GM20000 (cell line): ENCODE results near the gene NPAS1.
A peak's percentile ranks its signal among the peaks of the same experiment; 100 is the strongest.
"Not testable (repeated sequence)": the region's sequence is repeated elsewhere in the genome, so short reads cannot be mapped to it uniquely, and the experiment has no call there.

Source experiments
- DNase-seq: peaks from one replicate; pipeline ENCODE4 v3.0.0; 2012; ENCODE audit warnings: low spot score
- TF ChIP-seq, protein P1 (sequence below): IDR thresholded peaks from 2 replicates; pipeline ENCODE4 v1.5.1; 2012; ENCODE audit warnings: mild to moderate bottlenecking, control low read depth; ENCODE audit errors: extremely low read depth, missing control alignments

NPAS1 gene

GRCh38 chr19:47006496-47006895 lies 13.1 kb upstream of the NPAS1 start:
- TF ChIP-seq, protein P1, sequence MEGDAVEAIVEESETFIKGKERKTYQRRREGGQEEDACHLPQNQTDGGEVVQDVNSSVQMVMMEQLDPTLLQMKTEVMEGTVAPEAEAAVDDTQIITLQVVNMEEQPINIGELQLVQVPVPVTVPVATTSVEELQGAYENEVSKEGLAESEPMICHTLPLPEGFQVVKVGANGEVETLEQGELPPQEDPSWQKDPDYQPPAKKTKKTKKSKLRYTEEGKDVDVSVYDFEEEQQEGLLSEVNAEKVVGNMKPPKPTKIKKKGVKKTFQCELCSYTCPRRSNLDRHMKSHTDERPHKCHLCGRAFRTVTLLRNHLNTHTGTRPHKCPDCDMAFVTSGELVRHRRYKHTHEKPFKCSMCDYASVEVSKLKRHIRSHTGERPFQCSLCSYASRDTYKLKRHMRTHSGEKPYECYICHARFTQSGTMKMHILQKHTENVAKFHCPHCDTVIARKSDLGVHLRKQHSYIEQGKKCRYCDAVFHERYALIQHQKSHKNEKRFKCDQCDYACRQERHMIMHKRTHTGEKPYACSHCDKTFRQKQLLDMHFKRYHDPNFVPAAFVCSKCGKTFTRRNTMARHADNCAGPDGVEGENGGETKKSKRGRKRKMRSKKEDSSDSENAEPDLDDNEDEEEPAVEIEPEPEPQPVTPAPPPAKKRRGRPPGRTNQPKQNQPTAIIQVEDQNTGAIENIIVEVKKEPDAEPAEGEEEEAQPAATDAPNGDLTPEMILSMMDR: no peak
- no peak for DNase-seq

DNA sequence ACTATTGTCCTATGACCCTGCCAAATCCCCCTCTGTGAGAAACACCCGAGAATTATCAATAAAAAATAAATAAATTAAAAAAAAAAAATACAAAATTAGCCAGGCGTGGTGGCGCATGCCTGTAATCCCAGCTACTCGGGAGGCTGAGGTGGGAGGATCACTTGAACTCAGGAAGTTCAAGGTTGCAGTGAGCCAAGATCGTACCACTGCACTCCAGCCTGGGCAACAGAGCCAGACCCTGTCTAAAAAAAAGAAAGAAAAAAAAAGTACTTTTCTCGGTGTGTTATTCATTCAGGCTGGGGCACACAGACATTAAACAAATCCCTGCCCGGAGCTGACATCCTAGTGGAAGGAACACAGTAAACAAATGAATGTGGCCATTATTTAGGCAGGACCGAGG lies 9.1 kb upstream of the NPAS1 start:
- DNase-seq: not testable (repeated sequence)

DNA sequence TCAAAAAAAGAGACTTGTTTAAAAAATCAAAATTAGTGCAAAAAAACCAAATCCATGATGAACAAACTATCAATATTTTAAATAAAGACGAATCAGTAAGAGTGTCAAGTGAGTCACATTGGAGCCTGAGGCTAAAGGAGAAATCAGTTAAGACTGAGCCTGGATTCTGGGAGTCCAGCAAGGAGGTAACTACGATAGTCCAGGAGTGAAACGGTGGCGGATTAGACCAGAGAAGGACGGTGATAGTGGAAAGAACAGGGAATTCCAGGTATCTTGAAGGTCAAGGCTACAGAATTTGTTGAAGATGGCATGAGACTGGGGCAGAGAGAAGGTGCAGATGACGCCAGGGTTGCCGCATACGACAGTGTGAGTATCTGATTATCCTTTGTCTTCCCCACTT lies 7.0 kb upstream of the NPAS1 start:
- no peak for DNase-seq
- TF ChIP-seq, protein P1: no peak

GRCh38 chr19:47013041-47013517 lies 6.6 kb upstream of the NPAS1 start:
- DNase-seq: peak; percentile 88

GRCh38 chr19:47018923-47019322 lies 714 bp upstream of the NPAS1 start:
- TF ChIP-seq, protein P1: no peak
- no peak for DNase-seq

More at GRCh38 chr19:47013041-47013517, 6.6 kb upstream of the NPAS1 start:
- TF ChIP-seq, protein P1: peak; percentile 99

DNA sequence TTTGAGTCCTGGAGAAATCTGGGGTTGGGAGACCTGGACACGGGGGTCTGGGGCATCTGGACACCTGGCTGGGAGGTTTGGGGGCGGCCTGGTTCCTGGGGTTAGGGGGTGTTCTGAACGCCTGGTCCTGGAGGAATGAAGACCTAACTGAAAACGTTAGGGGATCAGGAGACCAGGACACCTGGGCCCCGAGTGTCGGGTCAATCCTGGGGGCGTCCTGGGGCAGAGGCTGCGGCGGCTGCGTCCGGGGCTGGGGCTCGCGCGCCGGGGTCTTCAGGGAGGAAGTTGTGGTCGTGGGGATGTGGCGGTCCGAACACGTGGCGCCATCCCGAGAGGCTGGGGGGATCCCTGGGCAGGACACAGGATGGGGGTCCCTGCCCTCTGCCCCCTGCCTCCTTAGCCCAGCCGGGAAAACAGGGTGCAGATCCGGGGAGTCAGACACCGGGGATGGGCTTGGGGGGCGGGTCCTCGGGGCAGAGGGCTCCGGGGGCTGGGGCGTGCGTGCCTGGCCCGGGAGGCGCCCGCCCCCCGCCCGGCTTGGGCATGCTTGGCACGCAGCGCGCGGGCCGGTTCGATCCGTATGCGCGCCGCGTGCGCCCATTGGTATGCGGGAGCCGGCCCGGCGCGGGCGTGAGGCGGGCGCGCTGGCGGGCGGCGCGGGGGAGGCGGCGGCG lies 632 bp downstream of the NPAS1 start:
- peak; percentile 61 for DNase-seq
- TF ChIP-seq, protein P1: no peak

- peak; percentile 79 for DNase-seq
- TF ChIP-seq, protein P1: no peak
Measured at GRCh38 chr19:47020992-47021496, 1.4 kb downstream of the NPAS1 start.
